ENCODE results near the gene SERINC1.

The SERINC1 gene

GRCh38 chr6:122445274-122445673 lies 26.3 kb downstream of the SERINC1 start:
- in situ Hi-C loops (cut with MboI; ENCODE audit: low sequenced_read_pairs), result no loop called here

GRCh38 chr6:122438975-122439374 lies 32.6 kb downstream of the SERINC1 start:
- in situ Hi-C loops (cut with MboI; ENCODE audit: low sequenced_read_pairs), result no loop called here

- in situ Hi-C loops (cut with MboI; ENCODE audit: low sequenced_read_pairs), result no loop called here
Measured at GRCh38 chr6:122432816-122433215, 38.8 kb downstream of the SERINC1 start.

- in situ Hi-C loops (cut with MboI; ENCODE audit: low sequenced_read_pairs), result no loop called here
Measured at GRCh38 chr6:122431780-122432179, 39.8 kb downstream of the SERINC1 start.

GRCh38 chr6:122429323-122429722 lies 42.3 kb downstream of the SERINC1 start:
- in situ Hi-C loops (cut with MboI; ENCODE audit: low sequenced_read_pairs), result no loop called here

- in situ Hi-C loops (cut with MboI; ENCODE audit: low sequenced_read_pairs), result no loop called here
Measured at GRCh38 chr6:122428781-122429180, 42.8 kb downstream of the SERINC1 start.

- in situ Hi-C loops (cut with MboI; ENCODE audit: low sequenced_read_pairs), result no loop called here
Measured at GRCh38 chr6:122426597-122426996, 45.0 kb downstream of the SERINC1 start.

GRCh38 chr6:122423734-122424133 lies 47.9 kb downstream of the SERINC1 start:
- in situ Hi-C loops (cut with MboI; ENCODE audit: low sequenced_read_pairs), result no loop called here

- in situ Hi-C loops (cut with MboI; ENCODE audit: low sequenced_read_pairs), result no loop called here
Measured at GRCh38 chr6:122422614-122423267, 48.9 kb downstream of the SERINC1 start.

GRCh38 chr6:122422003-122422402 lies 49.6 kb downstream of the SERINC1 start:
- in situ Hi-C loops (cut with MboI; ENCODE audit: low sequenced_read_pairs), result no loop called here

- in situ Hi-C loops (cut with MboI; ENCODE audit: low sequenced_read_pairs), result no loop called here
Measured at GRCh38 chr6:122416825-122417224, 54.8 kb downstream of the SERINC1 start.

- in situ Hi-C loops (cut with MboI; ENCODE audit: low sequenced_read_pairs), result no loop called here
Measured at GRCh38 chr6:122412001-122412400, 59.6 kb downstream of the SERINC1 start.

- in situ Hi-C loops (cut with MboI; ENCODE audit: low sequenced_read_pairs), result no loop called here
Measured at GRCh38 chr6:122408702-122409458, 62.7 kb downstream of the SERINC1 start.

GRCh38 chr6:122408240-122408639 lies 63.4 kb downstream of the SERINC1 start:
- in situ Hi-C loops (cut with MboI; ENCODE audit: low sequenced_read_pairs), result no loop called here

GRCh38 chr6:122407712-122408111 lies 63.9 kb downstream of the SERINC1 start:
- in situ Hi-C loops (cut with MboI; ENCODE audit: low sequenced_read_pairs), result no loop called here

- in situ Hi-C loops (cut with MboI; ENCODE audit: low sequenced_read_pairs), result no loop called here
Measured at GRCh38 chr6:122406187-122406586, 65.4 kb downstream of the SERINC1 start.

- in situ Hi-C loops (cut with MboI; ENCODE audit: low sequenced_read_pairs), result no loop called here
Measured at GRCh38 chr6:122405417-122405816, 66.2 kb downstream of the SERINC1 start.

- in situ Hi-C loops (cut with MboI; ENCODE audit: low sequenced_read_pairs), result no loop called here
Measured at GRCh38 chr6:122404444-122404843, 67.2 kb downstream of the SERINC1 start.

- in situ Hi-C loops (cut with MboI; ENCODE audit: low sequenced_read_pairs), result no loop called here
Measured at GRCh38 chr6:122401104-122401503, 70.5 kb downstream of the SERINC1 start.

GRCh38 chr6:122400462-122401089 lies 71.0 kb downstream of the SERINC1 start:
- in situ Hi-C loops (cut with MboI; ENCODE audit: low sequenced_read_pairs), result no loop called here

GRCh38 chr6:122400121-122400450 lies 71.5 kb downstream of the SERINC1 start:
- in situ Hi-C loops (cut with MboI; ENCODE audit: low sequenced_read_pairs), result no loop called here

Measured in HL-60/S4 treated with phorbol 12-myristate 13-acetate at 8.2 ng/mL for 4 days and 3 days (cell line).